ENCODE measurements around the gene ATP7B.

ATP7B gene

DNA sequence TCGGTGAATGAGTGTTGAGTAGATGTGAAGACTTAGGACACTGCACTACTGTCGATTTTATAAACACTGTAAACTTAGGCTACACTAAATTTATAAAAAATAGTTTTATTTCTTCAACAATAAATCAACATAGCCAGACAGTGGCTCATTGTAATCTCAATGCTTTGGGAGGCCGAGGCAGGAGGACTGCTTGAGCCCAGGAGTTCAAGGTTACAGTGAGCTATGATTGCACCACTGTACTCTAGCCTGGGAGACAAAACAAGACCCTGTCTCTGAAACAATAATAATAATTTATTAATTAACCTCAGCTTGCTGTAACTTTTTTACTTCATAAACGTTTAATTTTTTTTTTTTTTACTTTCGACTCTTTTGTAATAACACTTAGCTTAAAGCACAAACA lies 34.4 kb downstream of the ATP7B start:
- no peak for DNase-seq

DNA sequence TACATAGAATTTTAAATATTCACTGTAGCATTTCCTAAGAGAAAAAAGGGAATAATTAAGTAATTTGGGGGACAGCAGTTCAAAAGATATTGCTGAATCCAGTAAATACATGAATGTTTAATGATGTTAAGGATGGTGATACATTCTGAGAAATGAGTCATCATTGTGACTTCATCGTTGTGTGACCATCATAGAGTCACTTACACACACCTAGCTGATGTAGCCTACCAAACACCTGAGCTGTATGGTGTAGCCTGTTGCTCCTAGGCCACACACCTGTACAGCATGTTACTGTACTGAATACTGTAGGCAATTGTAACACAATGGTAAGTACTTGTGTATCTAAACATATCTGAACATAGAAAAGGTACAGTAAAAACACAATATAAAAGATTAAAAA lies 34.8 kb downstream of the ATP7B start:
- no peak for DNase-seq

DNA sequence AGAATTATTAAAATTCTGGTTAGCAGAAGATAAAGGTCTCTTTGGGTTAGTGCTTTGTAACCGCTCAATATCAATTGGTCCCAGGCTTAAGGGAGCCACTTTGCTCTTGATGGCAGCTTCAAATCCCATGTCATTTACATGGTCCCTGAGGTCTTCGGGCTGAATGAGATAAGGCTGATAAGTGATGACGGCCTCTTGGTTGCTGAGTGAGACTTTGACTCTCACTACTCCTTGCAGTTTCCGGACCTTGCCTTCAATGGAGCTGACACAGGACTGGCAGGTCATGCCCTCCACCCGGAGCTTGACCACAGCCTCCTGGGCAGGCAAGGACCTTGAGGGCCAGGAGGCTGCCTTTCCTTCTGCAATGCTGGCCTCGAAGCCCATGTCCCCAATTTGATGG lies 36.8 kb downstream of the ATP7B start:
- DNase-seq = no peak

DNA sequence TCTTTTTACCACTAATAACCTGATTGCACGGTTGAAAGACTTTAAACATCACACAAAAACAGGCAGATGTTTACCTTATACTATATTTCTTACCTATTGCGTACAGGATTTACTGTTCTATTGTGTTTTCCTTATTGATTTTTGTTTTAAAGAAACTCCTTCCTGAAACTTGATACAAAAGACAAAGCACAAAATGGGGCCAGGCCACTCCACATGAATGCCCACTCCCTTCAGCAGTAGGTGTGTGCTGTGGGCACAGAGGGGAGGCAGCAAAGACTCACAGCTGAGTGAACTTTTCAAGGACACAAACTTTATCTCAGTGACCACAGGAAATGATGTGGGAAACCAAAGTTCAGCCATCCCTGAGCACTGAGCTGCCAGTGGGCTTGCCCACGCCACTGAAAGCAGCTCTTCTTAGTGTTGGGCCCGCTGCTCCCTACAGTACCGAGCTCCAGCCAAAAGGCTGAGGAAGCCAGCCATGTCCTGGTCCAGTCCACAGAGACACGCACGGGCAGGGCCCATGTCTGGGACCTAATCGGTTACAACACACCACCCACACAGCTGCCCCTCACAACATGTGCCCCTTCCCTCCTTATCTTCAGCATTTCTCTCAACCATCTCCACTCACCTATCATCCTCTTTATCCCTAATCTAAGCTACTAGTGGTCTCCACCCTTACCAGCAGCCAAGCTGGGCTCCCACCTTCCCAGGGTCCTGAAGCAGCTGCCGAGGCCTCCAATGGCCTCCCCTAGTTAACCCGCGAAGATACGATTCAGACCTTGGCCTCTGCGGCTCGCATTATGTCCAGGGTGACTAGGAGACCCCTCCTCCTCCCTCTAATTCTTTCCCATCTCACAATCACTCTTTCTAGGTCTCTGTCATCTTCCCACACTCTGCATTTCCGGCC lies 39.5 kb downstream of the ATP7B start:
- no peak for DNase-seq

DNA sequence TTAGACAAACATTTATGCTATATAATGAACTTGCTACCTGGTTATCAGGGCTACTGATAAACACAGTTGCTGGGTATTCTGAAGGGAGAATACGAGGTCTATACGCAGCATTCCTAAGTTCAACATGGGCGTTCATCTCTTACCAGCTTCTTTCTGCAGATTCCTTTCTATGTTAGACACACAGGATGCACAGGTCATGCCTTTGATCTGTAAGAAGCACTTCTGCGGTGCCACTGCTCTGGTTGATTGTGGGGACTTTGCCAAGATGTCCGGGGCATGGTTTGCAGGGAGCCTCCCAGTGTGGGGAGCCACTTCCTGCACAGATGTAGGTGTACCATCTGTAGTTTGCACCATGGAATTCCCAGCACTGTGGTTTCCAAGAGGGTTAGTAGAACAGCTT lies 40.9 kb downstream of the ATP7B start:
- DNase-seq = no peak

DNA sequence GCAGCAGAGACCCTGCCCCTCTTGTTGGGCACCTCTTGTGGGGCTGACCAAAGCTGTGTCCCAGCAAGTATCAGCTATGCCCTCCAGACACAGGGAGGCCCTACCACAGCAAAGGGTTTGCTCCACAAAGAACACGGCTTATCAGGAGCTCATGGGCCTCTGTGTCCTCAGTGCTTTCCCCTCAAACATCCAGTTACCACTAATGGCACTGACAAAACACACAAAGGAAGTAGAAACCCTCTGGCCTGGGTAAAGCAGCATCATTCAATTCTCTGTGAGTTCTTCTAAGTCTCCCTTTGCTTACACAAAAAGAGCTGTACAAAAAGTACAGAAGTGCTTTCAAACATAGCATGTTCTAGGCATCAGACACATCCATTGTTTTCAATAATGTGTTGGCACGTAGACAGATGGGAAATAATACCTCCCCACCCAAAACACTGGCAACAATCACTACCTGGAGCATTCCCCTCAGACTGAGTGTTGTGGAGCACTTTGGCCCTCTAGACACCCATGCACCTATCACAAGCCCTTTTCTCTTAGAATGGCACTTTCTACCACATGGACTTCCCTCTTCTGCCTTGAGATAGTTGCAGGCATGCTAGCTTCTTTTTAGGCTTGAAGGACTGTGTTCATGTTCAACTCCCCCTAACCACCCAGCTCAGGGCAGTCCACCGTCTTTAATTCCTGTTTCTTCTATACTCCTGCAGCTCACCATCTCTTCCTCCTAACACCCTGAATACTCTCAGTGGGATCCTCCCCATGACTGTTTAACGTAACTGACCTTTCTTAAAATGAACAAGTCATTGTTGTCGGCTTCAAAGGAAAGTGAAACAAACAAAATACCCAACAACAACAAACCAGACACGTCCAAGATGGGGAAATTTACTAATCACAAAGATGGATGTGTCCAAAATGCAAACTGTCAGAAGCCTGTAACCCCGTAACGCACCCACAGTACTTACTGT lies 43.5 kb downstream of the ATP7B start:
- DNase-seq = no peak

DNA sequence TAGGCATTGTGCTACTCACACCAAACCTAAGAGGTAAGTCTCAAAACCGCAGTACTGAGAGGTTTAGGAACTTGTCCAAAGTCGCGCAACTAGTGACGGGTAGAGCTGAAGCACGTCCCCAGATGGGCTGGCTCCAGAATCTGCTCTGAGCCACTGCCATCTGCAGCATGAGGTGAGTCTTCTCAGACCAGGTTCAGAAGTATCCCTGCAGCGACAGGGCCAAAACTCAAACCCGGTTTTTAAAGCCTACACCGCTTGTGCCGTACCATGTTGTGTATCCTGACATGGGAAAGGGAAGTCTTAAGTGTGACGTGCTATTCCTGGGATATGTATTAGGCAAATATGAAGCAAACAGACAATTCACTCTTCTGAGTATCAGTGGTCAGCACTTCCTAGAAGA lies 45.1 kb downstream of the ATP7B start:
- DNase-seq = no peak

DNA sequence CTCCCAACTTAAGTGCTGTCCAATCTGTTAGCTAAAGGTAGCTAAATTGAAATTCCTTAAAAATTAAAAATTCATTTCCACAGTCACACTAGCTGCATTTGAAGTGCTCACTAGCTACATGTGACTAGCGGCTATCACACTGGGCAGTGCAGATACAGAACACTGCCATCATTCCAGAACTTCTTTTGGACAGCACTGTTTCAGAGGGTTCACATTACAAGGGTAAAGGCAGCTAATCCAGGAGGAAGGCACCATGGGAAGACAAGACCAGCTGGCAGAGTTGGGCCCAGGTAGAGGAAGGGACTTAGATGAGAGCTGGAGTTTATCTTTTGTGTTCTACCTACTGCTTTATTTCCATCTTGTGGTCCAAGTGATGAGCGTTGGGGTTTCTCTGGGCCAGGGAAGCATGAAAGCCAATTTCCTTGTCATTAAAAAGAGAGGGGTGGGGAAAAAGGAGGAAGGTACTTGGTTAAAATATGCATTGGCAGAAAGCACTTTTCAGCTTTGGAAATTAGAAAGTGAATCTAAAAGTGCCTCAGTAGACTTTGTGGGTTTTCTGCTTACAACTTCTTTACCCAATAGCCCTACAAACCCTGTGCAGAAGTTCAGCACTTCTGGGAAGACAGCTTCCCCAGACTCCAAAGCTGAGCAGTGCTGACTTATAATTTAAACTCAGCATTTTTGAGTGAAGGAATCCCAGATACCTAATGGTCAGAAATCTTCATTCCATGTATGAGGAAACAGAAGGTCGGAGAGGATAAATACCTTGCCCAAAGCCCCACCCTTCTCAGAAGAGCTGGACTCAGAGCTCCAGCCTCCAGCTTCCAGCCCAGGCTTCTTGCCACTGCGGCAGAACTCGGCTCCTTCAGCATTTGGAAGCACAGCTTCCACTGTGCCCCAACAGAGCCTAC lies 49.5 kb downstream of the ATP7B start:
- no peak for DNase-seq

DNA sequence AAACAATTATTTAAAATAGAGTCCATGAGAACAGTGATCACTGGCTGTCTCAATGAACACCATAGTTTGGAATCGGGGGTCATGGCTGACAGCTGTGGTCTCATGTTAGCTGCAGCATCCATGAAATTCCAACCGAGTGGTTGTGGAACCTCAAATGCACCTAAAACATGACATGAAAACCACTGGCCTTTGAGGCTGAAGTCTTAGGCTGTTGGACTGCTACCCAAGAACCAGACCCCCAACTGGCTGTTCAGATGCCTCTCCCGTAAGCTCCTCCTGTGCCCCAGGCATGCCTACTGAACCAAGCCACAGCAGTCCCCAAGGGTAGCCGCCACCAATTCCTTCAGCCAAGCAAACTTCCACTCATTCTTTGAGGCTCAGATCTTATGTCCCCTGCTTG lies 50.5 kb downstream of the ATP7B start:
- no peak for DNase-seq

DNA sequence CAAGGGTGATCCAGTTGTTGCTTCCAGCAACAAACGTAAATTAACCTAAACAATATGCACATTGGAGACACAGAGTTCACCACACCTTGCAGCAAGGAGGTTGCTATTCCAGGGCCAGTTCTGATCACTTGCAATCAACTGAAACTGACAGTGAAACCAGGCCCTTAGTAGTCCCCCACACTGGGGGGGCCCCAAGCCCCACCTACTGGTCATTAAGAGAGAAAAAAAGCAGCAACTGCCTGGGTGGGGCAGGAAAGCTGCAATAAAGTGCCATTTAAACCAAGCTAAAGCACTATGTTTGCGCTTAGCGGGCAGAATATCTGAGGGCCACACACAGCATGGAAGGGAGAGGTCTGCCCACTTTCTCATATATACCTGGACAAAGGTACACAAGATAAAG lies 51.5 kb downstream of the ATP7B start:
- no peak for DNase-seq

DNA sequence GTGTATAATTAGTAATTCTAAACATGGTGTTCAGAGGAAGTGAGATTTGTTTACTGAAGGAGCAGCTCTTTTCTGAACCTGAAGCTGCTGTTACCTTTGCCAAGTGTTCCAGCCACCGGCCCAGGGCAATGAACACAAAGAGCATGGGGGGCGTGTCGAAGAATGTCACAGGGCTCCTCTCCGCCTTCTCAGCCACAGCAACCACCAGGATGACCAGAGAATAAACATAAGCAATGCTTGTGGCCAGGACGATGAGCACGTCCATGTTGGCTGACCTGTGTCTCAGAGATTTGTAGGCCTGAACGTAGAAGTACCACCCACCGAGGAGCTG lies 53.1 kb downstream of the ATP7B start:
- DNase-seq = no peak

DNA sequence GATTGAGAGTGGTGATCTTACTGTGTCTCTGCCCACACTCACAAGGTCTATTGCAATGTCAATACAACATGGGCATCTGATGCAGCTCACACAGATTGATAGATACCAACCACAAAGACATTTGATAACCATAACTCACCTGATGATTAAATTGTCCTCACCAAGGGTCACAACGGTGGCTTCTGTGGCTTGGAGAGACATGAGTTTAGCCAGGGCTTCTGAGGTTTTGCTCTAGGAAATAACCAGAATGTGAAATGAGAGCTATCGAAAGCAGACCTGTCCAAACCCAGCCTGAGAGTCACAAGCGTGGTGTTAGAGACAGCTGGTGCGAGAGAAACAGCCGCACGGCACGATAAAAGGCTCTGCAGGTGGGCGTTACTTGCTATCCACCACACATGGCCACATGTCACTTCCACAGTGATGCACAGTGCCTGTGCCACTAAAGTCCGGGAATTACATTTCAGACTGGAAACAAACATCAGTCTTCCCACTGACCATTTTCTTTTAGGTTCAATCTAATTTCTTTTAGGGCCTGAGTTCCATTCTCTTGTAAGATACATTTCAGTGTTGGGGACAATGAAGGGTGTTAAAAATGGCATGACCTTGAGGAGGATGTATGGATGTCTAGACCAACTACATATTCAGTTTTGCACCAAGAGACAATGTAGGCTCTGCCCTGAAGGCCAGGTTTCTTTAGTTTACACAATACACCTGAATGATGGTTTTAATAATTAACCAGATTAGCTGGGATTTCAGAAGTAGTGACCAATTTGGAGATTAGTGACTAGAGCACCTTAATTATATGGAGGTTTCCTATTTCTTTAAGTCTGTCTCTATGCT lies 53.7 kb downstream of the ATP7B start:
- DNase-seq = no peak

DNA sequence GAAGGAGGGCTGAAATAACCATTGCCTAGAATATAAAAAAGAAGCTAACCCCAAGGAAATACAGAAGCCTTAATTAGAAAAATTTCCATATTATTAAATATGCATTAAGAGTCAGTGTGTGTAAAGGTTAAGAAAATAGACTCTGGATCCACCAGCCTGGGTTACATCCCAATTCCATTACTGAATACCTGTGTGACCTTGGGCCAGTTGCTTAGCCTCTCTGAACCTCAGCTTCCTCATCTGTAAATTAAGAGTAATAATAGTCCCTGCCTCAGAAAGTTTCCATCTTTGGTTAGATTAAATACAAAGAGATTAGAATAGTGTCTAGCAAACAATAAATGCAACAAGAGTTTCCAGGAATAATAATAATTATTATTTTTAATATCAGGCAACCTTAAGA lies 54.5 kb downstream of the ATP7B start:
- DNase-seq = no peak

DNA sequence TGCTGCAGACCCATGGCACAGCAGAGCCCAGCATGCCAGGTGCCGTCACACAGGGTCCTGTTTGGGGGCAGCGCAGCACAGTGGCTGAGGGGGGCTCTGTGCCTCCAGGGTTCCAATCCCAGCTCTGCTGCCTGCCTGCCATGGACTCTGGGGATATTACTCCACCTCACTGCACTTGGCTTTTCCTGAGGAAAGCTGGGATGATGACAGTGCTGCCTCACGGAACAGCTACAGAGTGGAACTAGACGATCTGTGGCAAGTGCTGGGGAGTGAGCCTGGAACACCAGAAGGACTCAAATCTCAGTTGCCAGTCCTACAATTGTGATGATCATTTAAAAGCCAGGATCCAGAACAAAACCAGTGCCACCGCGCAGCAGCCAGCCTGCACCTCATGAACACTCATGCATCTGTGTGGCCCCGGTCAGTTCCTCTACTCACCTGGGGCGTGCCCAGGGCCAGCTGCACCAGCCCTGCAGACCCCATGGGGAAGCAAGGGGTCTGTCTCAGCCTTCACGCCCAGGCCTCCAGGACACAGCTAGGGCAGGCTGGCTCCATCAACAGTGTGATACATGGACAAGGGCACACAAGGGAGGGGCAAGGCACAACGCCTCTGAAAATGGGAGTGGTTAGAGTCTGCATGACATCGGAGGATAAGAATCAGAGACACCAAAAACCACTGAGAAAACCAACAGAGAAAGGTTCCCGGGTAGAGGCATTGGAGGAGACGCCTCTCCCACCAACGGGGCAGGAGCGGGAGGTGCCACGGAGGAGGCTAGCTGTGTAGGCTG lies 55.2 kb downstream of the ATP7B start:
- DNase-seq = no peak

DNA sequence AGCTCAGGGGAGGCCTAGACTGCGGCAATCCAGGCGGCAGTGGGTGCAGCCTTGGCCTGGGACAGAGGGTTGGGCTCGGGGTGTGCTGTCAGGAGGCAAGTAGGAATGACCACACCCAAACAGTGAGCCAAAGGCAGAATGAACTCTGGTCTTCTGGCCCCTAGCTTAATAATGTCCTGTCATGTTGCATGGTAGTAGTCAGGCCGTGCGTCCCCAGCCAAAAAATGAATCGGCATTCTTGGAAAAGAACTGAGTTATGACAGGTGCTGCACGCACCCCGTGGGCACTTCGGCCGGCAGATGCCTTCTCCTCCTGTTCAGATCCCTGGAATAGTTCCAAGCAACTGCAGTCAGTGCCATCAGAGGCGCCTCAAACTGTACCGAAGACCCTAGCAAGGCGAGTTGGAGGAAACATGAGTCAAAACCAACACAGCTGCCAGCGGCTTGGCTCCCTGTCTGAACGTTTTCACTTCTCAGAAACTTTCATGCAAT lies 55.9 kb downstream of the ATP7B start:
- no peak for DNase-seq

DNA sequence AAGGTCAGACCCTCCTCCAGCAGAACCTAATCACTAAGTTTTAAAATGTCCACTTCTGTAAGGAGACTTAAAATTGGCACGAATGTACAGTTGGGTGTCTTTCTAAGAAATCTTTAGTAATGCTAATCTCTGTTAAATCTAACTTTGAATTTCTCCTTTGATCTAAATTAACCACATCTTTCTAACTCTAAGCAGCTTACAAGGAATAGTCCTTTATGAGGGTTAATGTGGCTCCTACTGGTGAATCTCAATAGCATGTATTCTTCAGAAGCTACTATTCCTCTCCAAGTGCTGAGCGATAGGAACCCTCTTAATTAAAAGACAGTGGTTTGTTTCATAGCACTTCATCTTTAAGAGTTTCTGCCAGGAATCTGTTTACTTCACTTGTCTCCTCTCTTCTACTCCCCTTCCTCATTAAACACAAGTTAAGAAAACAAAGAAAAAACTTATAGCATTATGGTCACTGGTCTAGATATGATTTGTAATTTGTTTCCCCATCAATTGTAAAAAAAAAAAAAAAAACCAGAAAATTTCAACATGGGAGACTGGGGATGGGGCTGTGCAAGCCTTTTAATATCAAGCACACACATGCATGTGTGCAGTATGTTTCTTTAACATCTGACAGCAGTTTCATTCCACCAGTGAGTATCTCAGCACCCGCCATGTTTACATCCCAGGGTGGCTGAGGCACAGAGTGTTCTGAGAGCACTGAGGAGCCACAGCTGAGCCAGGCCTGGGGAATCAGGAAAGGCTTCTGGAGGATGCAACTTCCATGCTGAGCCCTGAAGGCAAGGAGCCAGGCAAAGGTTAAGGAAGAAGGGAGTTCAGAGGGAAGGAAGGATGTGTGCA lies 57.7 kb downstream of the ATP7B start:
- DNase-seq = no peak

DNA sequence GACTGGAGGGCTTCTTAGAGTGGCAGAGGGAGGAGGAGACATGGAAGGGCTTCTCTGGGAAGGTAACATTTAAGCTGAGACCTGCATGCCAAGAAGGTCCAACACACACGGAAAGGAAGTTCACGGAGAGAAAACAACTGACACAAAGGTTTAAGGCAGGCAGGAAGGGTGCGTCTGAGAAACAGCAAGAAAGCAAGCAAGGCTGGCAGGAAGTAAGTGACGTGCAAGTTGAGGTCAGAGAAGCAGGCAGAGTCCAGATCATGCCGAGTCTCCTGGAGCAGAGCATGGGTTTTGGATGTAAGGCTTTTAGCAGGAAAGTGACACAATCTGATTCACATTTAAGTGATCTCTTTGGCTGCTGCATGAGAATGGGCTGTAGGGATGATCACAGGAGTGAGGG lies 60.5 kb downstream of the ATP7B start:
- no peak for DNase-seq

DNA sequence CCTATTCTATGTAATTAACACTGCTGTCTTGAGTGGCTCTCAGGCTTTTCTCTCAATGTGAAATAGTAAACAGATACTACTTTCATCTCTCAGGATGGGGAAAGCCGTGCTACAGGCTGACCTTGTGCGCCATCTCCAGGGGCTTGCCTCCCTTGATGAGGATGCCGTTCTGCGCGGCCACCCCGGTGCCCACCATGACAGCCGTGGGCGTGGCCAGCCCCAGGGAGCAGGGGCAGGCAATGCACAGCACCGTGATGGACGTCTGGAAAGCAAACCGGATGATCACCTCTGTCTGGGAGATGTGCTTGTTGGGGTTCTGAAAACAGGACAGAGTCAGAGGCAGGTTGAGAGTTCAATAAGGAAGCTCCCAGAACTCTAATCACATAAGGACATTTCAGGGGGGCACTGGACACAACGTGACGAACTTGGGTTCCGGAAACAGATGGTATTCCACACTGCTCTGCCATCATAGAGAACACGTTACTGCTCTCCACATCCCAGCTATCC lies 65.0 kb downstream of the ATP7B start:
- no peak for DNase-seq

DNA sequence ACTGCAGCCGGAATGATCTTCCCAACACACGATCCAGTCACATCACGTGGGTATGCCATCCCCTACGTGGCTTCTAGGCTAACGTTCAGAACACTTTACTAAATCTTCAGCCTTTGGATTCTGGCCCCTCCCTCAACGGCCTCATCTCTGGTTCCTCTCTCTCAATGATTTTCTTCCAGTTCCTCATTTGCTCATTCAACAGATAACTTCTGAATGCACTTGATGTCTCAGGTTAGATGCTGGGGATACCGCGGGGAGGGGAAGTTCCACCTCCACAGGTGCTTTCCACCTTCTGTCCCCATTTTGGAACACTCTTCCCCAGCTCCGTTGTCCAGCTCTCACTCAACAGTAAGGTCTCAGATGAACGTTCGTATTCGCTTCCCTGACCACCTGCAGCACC lies 66.1 kb downstream of the ATP7B start:
- no peak for DNase-seq

DNA sequence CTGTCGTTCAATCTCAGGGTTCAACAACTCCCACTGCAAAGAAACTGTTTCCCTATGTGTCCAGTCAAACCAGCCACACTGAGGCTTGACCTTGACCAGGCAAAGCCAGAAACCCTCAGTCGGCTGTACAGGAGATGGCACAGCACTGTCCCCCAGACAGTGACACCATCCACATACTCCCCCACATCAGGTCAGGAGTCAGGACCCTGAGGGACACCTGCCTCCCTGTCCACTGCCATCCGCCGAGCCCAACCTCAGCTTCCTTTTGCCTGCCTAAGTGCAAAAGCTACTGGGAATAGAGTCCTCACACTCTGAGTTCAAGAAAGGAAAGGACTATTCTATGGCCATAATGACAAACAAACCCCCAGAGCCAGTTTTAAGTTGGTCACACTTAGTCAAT lies 66.8 kb downstream of the ATP7B start:
- DNase-seq = no peak

Measured in fibroblast of skin of right quadriceps (primary cell).